Measurements from ENCODE around the gene CACNA1C.

DNA sequence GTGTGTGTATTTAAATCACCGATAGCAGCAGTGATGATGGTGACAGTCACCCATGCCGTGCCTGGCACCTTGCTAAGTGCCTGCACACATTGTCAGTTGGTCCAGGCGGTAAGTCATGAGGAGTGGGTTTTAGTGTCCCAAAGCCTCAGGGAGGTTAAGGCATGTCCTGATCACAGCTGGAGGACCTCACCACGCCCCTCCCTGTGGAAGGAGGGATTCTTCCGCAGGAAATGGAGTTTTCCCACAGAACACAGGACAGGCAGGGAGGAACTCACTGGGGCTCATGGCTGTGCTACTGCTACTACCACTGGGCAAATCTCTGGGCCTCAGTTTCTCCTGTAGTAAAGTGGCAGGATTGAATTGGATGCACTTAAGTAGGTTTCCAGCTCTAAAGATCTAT lies 142.3 kb downstream of the CACNA1C start:
- TF ChIP-seq, protein P1, sequence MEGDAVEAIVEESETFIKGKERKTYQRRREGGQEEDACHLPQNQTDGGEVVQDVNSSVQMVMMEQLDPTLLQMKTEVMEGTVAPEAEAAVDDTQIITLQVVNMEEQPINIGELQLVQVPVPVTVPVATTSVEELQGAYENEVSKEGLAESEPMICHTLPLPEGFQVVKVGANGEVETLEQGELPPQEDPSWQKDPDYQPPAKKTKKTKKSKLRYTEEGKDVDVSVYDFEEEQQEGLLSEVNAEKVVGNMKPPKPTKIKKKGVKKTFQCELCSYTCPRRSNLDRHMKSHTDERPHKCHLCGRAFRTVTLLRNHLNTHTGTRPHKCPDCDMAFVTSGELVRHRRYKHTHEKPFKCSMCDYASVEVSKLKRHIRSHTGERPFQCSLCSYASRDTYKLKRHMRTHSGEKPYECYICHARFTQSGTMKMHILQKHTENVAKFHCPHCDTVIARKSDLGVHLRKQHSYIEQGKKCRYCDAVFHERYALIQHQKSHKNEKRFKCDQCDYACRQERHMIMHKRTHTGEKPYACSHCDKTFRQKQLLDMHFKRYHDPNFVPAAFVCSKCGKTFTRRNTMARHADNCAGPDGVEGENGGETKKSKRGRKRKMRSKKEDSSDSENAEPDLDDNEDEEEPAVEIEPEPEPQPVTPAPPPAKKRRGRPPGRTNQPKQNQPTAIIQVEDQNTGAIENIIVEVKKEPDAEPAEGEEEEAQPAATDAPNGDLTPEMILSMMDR (IDR thresholded peaks at IDR 0.05): no peak
- no peak for TF ChIP-seq EZH2 (IDR thresholded peaks at IDR 0.05; ENCODE audit: borderline replicate concordance, insufficient read depth, low read depth, low read length, poor library complexity, severe bottlenecking)

Measured in B cell (primary cell).